K562 (cell line): ENCODE data around the gene CYP21A2.

Source experiments
- EZH2 ChIP-seq: IDR thresholded peaks from 2 replicates; pipeline ENCODE4 v1.6.1; 2012; ENCODE audit warnings: low read depth, mild to moderate bottlenecking, inconsistent platforms, low read length, borderline replicate concordance
- MAFF ChIP-seq: IDR thresholded peaks from 2 replicates; pipeline ENCODE4 v1.6.1; 2012; ENCODE audit warnings: low read length, improper control_type of control experiment
- MED1 ChIP-seq: sonication (generic); formaldehyde crosslinking; IDR thresholded peaks from 2 replicates; pipeline ENCODE4 v1.8.1; 2023; ENCODE audit warnings: missing genetic modification reagents, borderline replicate concordance
- PHTF2 ChIP-seq: fragments of 250-450 bp; sonication (Bioruptor Pico); IDR thresholded peaks from 2 replicates; pipeline ENCODE4 v1.5.0; 2021; ENCODE audit warnings: mild to moderate bottlenecking
- POLR2AphosphoS5 ChIP-seq: IDR thresholded peaks from 2 replicates; pipeline ENCODE4 v1.6.1; 2011; ENCODE audit warnings: mild to moderate bottlenecking, low read depth, low read length, moderate library complexity; ENCODE audit not compliant: control insufficient read depth, insufficient read depth
- PRPF4 ChIP-seq: fragments of 200-400 bp; formaldehyde crosslinking; IDR thresholded peaks from one replicate; pipeline ENCODE4 v1.6.1; 2017; ENCODE audit warnings: low read length, low read depth, mild to moderate bottlenecking; ENCODE audit not compliant: insufficient read depth, poor library complexity, severe bottlenecking
- SREBF1 ChIP-seq: fragments of 150-350 bp; IDR thresholded peaks from 2 replicates; pipeline ENCODE4 v1.6.1; 2014; ENCODE audit warnings: antibody characterized with exemption, low read depth, low read length, borderline replicate concordance
- ZNF146 ChIP-seq: IDR thresholded peaks from one replicate; pipeline ENCODE4 v1.6.1; 2018; ENCODE audit warnings: missing compliant biosample characterization; ENCODE audit not compliant: unreplicated experiment
- ZNF586 ChIP-seq: fragments of 450-650 bp; formaldehyde crosslinking; conservative IDR thresholded peaks from 2 replicates; pipeline ENCODE4 v1.4.0; 2020; ENCODE audit warnings: mild to moderate bottlenecking, moderate library complexity
- ZNF740 ChIP-seq, 3 experiments: fragments of 200-800 bp in 1 of 3; sonication (Bioruptor generic) in 1 of 3; sonication (generic) in 1 of 3; formaldehyde crosslinking in 1 of 3; IDR thresholded peaks; 2 replicates each; pipeline versions ENCODE4 v1.6.1 to v1.8.0; 2016 to 2022; ENCODE audit warnings: mild to moderate bottlenecking in 2 of 3, missing compliant biosample characterization in 2 of 3, missing genetic modification characterization in 2 of 3, missing genetic modification reagents in 1 of 3
- TF ChIP-seq, protein P1 (sequence below): sonication (generic); formaldehyde crosslinking; IDR thresholded peaks from 2 replicates; pipeline ENCODE4 v1.9.0; 2022; ENCODE audit warnings: mild to moderate bottlenecking, missing genetic modification reagents
- TF ChIP-seq, protein P2 (sequence below), 3 experiments: IDR thresholded peaks in 2 of 3; conservative IDR thresholded peaks in 1 of 3; 2 replicates each; pipeline ENCODE4 v1.5.1; 2011 to 2012; ENCODE audit warnings: low read length in 3 of 3, mild to moderate bottlenecking in 3 of 3, control low read depth in 2 of 3, improper control_type of control experiment in 1 of 3, inconsistent platforms in 1 of 3, low read depth in 1 of 3, mixed read lengths in 1 of 3, moderate library complexity in 1 of 3; ENCODE audit not compliant: insufficient read depth in 2 of 3

- TF ChIP-seq, protein P1, sequence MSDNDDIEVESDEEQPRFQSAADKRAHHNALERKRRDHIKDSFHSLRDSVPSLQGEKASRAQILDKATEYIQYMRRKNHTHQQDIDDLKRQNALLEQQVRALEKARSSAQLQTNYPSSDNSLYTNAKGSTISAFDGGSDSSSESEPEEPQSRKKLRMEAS, result no peak
- TF ChIP-seq, protein P2, sequence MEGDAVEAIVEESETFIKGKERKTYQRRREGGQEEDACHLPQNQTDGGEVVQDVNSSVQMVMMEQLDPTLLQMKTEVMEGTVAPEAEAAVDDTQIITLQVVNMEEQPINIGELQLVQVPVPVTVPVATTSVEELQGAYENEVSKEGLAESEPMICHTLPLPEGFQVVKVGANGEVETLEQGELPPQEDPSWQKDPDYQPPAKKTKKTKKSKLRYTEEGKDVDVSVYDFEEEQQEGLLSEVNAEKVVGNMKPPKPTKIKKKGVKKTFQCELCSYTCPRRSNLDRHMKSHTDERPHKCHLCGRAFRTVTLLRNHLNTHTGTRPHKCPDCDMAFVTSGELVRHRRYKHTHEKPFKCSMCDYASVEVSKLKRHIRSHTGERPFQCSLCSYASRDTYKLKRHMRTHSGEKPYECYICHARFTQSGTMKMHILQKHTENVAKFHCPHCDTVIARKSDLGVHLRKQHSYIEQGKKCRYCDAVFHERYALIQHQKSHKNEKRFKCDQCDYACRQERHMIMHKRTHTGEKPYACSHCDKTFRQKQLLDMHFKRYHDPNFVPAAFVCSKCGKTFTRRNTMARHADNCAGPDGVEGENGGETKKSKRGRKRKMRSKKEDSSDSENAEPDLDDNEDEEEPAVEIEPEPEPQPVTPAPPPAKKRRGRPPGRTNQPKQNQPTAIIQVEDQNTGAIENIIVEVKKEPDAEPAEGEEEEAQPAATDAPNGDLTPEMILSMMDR (IDR thresholded peaks at IDR 0.05 in 2 of 3, conservative IDR thresholded peaks at IDR 0.05 in 1 of 3; ENCODE audit: insufficient read depth in 2 of 3, low read depth in 1 of 3, low read length in 3 of 3), result no peak
- TF ChIP-seq SREBF1 (no peak), PRPF4 (no peak), MAFF (no peak), ZNF740 (CRISPR knock-in tag; IDR thresholded peaks at IDR 0.05) (no peak), ZNF740 (tag; IDR thresholded peaks at IDR 0.05) (no peak), MED1 (CRISPR knock-in tag) (no peak), EZH2 (no peak), ZNF586 (CRISPR knock-in tag) (no peak), POLR2AphosphoS5 (no peak), ZNF146 (CRISPR knock-in tag) (no peak), PHTF2 (CRISPR knock-in tag) (no peak)
Measured at GRCh38 chr6:32076321-32076809, 38.1 kb downstream of the CYP21A2 start.
